ENCODE results near the gene PPP4R3A. TPM values are rescaled to one million over a fixed set of nuclear protein-coding genes. Genes with fewer than 3 reads are reported as not detected.
A peak's percentile ranks its signal among the peaks of the same experiment; 100 is the strongest.
"Not testable (repeated sequence)": the region's sequence is repeated elsewhere in the genome, so short reads cannot be mapped to it uniquely, and the experiment has no call there.

The PPP4R3A gene
- total RNA-seq = 83.2 and 104 TPM in 2 replicates

DNA sequence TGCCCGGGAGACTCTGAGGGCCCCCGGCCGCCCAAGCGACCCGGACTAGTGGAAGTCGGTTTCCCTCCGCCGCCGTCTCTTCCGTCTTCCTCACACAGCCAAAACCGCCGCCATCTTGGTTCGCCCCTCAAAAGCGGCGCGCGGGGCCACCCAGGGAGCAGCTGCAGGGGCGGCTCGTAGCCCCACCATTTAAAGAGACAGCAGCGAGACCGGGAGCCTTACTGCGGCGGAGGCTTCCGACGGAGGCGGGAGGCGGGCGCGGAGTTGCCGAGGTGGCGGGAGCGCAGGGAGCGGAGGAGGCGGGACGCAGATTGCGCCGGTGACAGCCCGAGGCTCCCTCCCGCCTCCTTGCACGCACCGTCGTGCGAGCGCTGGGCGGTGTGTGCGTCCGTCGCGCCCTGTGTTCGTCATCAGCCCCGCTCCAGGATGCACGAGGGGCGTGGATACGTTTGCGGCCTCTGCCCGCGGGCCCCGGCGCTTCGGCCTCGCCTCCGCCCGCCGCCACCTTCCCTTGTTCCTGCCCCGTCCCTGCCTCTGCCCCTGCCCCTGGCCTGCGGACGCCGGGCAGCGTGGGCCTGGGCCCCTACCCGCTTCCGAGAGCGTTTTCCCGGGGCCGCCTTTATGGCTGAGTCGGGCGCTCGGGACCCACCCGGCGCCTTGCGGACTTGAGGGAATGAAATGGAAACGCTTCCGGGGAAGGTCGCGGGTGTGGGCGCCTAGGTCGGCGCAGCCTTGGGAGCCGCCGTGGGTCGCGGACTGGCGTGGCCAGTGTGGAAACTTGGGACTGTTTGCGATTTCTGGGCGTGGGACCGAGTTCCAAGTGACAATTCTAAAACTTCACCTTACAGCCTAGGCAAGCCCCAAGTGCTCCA lies at the start of gene PPP4R3A:
PPP4R3A (minus strand) TSS at position 140 of the 872 bp plus-strand sequence. CDS start 663 bp downstream, outside the sequence.
- peak; percentile 98 for DNase-seq

DNA sequence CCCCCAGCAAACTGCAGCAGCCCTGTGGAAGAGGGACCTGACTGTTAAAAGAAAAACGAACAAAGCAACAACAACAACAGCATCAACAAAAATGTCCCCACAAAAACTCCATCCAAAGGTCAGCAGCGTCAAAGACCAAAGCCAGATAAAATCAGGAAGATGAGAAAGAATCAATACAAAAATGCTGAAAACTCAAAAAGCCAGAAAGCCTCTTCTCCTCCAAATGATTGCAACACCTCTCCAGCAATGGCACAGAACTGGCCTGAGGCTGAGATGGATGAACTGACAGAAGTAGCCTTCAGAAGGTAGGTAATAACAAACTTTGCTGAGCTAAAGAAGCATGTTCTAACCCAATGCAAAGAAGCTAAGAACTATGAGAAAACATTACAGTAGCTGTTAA lies 45.4 kb upstream of the PPP4R3A start:
- no peak for DNase-seq

DNA sequence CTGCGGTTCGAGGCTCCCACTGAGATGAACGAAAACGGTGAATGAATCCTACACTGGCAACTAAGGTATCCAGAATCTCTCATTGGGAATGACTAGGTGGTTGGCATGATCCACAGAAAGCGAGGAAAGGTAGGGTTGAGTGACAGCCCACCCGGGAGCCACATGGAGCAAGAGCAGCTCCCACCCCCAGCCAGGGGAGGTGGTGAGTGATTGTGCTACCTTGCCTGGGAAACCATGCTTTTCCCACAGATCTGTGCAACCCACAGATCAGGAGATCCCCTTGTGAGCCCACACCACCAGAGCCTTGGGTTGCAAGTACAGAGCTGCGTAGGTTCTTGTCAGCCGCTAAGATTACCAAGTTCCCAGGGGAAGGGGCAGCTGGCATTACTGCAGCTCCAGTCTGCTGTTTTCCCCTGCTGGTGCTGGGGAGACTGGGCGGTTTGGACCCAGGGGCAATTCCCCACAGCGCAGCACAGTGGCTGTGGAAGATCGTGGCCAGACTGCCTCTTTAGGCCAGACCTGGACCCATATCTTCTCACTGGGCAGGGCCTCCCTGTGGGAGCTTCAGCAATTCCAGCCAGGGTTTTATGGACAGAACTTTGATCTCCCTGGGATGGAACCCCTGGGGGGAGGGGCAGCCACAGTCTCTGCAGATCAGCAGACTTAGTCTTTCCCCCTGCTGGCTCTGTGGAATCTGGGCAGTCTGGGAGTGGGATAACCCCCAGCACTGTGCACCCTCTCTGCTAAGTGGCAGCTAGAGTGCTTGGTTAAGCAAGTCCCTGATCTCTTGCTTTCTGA lies 44.6 kb upstream of the PPP4R3A start:
- no peak for DNase-seq

DNA sequence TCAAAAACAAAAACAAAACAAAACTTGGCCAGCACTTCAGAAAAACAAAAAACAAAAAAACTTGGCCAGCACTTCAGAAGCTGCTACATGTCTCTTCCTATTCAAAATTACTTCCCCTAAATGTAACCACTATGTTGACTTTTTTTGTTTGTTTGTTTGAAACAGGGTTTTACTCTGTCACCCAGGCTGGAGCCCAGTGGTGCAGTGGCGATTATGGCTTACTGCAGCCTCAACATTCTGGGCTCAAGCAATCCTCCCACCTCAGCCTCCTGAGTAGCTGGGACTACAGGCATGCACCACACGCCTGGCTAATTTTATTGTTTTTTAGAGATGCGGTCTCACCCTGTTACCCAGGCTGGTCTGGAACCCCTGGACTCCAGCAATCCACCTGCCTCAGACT lies 38.0 kb upstream of the PPP4R3A start:
- DNase-seq = no peak

DNA sequence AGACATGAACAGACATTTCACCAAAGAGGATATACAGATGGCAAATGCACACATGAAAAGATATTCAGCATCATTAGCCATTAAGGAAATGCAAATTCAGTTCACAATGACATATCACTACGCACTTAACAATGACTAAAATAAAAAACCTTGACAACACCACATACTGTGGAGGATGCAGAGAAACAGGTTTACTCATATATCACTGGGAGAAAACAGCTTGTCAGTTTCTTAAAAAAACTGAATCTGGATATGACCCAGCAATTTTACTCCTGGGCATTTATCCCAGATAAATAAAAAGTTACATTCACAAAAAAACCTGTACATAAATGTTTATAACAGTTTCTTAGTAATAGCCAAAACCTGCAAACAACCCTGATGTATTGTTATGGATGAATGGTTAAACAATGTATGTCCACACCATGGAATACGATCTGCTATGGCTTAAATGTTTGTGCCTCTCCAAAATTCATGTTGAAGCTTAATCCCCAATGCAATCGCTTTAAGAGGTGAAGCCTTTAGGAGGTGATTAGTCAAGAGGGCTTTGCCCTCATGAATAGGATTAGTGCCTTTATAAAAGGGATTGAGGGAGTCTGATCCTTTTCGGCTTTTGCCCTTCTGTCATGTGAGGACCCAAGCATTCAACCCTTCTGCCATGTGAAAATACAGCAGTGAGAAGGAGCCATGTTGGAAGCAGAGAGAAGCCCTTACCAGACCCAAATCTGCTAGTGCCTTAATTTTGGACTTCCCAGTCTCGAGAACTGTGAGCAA lies 36.0 kb upstream of the PPP4R3A start:
- DNase-seq = no peak

DNA sequence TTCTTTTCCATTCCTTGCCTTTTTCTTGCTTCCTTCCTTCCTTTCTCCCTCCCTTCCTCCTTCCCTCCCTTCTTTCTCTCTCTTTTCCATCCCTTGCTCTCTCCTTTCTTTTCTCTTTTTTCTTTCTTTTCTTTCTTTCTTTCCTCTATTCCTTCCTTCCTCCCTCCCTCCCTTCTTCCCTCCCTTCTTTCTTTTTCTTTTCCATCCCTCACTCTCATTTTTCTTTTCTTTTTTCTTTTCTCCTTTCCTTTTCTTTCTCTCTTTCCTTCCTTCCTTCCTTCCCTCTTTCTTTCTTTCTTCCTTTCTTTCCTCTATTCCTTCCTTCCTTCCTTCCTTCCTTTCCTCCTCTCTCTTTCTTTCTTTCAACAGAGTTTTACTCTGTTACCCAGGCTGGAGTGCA lies 35.1 kb upstream of the PPP4R3A start:
- no peak for DNase-seq

DNA sequence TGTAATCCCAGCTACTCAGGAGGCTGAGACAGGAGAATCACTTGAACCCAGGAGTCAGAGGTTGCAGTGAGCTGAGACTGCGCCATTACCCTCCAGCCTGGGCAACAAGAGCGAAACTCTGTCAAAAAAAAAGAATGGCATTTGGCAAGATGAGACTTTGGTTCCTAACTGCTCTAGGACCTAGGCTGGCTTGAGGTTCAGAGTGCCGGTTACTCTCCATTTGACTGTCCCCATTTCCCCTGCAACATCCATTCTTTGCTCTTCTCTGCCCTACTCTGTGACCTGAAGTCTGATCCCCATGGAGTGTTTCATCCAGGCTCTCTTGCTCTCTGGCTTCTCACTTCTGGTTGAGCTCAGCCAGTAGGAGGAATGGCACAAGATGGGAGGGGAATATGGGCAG lies 26.2 kb upstream of the PPP4R3A start:
- DNase-seq = no peak

DNA sequence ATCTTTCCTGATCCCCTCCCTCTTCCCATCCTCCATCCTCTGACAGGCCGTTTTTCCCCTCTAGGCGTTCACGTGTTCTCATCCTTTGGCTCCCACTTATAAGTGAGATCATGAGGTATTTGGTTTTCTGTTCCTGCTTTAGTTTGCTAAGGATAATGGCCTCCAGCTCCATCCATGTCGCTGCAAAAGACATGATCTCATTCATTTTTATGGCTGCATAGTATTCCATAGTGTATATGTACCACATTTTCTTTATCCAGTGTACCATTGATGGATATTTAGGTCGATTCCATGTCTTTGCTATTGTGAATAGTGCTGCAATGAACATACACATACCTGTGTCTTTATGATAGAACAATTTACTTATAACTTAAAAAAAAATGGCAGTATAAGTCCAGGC lies 23.9 kb upstream of the PPP4R3A start:
- not testable (repeated sequence) for DNase-seq

DNA sequence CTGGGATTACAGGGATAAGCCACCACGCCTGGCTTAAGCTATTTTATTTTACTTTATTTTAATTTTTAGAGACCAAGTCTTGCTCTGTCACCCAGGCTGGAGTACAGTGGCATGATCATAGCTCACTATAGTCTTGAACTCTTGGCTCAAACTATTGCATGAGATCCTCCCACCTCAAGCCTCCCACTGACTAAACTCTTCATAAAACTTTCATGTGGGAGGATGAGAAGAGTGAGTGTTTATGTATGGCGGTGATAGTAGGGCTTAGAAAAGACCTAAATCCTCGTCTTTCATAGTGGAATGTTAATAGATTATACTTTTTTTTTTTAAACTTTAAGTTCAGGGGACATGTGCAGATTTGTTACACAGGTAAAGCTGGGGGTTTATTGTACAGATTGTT lies 23.5 kb upstream of the PPP4R3A start:
- no peak for DNase-seq

DNA sequence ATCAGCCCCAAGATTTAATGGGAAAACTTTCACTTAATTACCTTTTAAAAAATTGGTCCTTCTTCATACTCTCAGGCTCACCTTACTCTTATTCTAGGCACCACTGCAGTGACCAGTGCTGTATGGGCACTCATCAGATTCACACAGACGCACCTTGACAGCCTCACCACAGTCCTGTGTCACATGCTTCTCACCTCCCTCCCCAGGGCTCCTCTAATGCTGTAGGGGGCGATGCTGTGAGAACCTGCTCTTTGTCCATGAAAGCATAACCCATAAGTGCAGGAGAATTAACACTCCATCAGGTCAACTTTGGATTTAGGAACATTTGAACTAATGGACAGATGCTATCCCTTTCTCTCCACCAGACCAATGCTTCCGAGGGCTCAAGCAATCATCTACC lies 13.9 kb upstream of the PPP4R3A start:
- DNase-seq = no peak

DNA sequence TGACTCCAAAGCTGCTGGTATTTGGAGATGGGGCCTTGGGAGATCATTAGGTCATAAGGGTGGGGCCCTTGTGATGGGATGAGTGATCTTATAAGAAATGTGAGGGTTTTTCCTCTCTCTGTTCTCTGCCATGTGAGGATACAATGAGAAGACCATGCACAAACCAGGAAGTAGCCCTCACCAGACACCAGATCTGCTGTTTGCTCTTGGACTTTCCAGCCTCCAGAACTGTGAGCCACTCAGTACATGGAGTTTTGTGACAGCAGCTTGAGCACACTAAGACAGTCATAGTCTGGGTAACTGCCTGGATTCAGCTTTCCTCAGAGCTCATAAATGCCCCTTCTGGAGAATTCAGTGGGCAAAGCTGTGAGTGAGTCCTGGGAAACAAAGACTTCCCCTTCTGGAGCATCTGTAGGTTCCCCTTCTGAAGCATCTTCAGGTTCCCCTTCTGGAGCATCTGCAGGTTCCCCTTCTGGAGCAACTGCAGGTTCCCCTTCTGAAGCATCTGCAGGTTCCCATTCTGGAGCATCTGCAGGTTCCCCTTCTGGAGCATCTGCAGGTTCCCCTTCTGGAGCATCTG lies 11.0 kb upstream of the PPP4R3A start:
- DNase-seq = no peak

DNA sequence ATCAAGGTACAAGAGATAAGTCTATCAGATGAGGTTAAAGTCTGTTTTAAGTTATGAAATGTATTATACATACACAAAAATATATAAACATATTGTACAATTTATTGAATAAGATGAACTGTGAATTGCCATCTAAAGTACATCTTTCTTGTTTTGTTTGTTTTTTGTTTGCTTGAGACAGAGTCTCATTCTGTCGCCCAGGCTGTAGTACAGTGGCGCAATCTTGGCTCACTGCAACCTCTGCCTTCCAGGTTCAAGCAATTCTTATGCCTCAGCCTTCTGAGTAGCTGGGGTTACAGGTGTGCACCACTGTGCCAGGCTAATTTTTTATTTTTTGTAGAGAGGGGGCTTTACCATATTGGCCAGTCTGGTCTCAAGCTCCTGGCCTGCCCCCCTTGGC lies 10.0 kb upstream of the PPP4R3A start:
- no peak for DNase-seq

DNA sequence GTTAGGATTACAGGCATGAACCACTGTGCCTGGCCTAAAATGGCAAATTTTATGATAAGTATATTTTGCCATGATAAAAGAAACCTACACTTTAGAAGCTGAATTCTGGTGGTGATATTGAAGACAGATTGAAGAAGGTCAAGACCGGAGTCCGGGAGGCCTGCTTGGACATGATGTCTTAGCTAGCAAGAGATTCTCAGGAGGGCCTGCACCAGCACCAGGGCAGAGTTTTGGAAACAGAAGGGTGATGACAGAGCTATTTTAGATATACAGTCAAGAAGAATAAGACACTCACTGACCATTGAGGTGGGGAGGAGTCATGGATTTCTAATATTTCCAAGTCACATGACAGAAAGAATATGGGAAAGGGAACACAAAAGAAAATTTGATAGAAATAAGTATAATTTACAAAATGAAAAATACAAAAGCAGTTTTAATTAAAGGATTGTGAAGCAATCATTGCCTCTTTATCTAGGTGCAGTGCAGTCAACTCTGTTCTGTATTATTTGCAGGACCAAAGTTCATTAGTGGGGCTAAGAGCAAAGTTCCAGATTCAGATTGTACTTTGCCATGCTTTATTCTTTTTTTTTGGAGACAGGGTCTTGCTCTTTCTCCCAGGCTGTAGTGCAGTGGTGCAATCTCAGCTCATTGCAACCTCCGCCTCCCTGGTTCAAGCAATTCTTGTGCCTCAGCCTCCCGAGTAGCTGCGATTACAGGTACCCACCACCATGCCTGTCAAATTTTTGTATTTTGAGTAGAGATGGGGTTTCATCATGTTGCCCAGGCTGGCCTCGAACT lies 9.3 kb upstream of the PPP4R3A start:
- DNase-seq = no peak

DNA sequence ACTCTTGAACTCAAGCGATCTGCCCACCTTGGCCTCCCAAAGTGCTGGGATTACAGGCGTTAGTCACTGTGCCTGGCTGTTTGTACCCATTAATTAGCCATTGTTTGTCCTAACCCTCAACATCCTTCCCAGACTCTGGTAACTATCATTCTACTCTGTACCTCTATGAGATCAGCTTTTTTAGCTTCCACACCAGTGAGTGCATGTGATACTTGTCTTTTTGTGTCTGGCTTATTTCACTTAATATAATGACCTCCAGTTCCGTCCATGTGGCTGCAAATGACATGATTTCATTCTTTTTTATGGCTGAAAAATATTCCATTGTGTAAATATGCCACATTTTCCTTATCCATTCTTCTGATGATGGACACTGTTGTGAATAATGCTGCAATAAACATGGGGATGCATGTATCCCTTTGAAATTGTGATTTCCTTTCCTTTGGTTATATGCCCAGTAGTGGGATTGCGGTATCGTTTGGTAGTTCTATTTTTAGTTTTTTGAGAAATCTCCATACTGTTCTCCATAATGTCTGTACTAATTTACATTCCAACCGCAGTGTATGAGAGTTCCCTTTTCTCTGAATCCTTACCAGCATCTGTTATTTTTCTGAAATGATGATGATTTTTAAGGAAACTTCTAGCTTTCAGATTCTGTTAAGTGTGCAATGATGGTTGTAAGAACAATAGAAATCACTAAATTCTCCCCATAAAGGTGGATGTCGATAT lies 6.7 kb upstream of the PPP4R3A start:
- no peak for DNase-seq

DNA sequence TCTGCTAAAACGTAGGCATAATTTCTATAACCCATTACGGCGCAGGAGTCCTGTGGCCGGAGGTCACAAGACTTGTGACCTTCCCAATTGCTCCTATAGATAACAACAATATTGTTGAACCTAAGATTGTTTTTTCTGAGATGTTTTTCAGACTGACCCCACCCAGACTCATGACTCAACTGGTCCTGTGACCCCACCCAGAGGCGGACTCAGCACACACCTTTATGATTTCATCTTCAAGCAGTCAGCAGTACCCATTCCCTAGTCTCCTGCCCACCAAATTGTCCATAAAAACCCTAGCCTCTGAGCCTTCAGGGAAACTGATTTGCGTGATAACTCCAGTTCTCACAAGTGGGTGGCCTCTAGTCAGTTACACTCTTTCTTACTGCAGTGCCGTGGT lies 5.9 kb upstream of the PPP4R3A start:
- DNase-seq = no peak

DNA sequence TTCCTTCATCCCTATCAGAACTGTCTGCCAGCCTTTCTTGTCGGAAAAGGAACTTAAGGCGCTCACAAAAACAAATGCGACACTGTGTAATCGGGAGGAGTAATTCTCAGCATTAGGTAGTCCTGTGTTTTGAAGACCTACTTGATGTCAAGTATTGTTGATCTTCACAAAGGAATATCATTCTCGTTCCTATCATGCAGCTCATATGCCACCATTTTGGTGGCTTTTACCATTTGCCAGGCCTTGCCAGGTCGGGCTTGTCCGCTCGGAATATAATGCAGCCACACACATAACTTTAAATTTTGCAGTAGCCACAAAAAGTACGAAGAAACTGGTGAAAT lies 903 bp upstream of the PPP4R3A start:
- DNase-seq = no peak

DNA sequence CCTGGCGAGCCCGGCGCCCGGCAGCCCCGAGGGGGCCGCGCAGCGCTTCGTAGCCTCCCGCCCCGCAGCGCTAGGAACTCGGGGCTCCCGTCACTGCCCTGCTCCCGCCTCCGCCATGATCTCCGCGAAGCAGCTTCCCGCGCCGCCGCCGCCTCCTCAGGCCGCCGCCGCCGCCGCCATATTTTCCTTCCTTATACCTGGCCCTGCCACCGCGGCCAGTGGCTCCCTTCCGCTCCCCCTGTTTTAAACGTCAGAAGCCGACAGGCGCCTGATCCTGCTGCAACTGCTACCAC lies 286 bp downstream of the PPP4R3A start:
- DNase-seq = no peak

DNA sequence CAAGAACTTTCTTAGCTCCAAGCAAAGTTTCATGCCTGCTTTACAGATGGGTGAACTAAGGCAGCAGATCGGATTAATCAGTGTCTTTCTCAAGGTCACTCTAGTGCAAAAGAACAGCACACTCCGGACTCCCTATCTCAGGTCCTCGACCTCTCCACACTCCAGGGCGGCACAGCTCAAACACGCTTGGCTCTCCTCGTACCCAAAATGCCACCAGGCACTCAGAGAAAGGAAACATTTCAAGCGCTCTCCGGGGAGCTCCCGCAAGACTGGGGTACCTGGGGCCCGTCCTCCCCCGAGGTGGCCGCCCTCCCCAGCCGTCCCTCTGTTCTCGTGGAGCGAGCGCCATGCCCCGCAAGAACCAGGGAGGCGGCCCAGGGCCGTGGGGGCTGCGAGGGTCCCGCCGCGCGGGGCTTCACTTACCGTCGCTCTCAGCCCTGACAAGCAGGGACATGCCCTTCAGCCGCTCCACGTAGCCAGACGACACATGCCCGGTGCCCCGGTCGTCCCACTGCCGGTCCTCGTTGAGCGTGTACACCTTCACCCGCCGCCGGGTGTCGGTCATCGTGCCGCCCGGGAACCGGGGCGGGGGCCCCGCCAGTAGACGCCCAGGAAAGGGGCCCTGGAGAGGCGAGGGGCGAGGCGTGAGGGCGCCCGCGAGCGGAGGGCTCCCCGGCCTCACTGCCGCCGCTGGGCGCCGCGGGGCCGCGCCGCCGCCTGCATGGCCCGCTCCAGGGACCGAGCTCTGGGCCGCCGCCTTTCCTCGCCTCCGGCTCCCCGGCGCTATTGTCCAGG lies 830 bp downstream of the PPP4R3A start:
- DNase-seq = peak; percentile 32

DNA sequence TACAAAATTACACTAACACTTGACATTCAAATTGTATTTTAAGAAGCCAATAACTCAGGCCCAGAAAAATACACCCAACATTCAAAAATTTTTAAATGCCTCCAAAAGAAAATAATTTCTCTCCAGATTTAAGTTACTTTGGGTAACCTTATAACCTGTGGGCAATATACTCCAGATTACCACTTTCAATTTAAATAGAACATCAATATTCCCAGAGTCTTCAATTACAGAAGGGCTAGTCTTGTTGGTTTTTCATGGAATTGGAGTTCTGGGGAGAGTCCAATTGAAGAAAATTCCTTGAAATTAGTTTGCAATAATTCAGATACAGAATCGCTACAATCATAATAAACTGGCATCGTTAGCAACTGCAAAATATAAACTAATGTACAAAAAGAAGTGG lies 2.0 kb downstream of the PPP4R3A start:
- DNase-seq = no peak

DNA sequence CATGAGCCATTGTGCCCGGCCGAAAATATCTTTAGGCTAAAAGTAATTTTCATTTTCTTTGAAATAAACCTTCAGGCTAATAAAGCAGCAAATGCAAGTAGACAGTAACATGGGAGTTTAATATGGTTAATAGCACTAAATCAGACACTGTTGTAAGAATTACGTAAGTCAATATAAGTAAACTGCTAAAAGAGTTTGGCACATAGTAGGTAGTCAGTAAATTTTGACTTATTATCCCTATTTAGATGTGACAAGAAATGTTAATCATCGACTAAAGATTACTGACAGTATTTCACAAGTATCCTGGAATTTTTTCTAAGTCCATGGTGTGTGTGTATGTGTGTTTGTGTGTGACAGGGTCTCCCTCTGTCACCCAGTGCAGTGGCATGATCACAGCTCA lies 3.9 kb downstream of the PPP4R3A start:
- DNase-seq = no peak

Measured in dermis blood vessel endothelial cell (primary cell).